Muscle of back (tissue), 11 donors: ENCODE data around the gene MICU1. TPM values are rescaled to one million over a fixed set of nuclear protein-coding genes. Genes with fewer than 3 reads are reported as not detected.
A peak's percentile ranks its signal among the peaks of the same experiment; 100 is the strongest.
"Not testable (repeated sequence)": the region's sequence is repeated elsewhere in the genome, so short reads cannot be mapped to it uniquely, and the experiment has no call there.

Source experiments
- DNase-seq, 3 donors: peaks; one replicate each; pipeline versions ENCODE4 v3.0.0 to v3.0.0-alpha.2; 2013
- polyA plus RNA-seq, 10 donors: library from polyadenylated mRNA; unstranded; fragments of 120-200 nt; gene quantifications; one replicate each; pipeline ENCODE4 v1.2.1, GENCODE V29; 2013; ENCODE audit not compliant: insufficient read length in 10 of 10

The MICU1 gene
- polyA plus RNA-seq, 10 donors: 67.4 to 117 (median 87.1) TPM

DNA sequence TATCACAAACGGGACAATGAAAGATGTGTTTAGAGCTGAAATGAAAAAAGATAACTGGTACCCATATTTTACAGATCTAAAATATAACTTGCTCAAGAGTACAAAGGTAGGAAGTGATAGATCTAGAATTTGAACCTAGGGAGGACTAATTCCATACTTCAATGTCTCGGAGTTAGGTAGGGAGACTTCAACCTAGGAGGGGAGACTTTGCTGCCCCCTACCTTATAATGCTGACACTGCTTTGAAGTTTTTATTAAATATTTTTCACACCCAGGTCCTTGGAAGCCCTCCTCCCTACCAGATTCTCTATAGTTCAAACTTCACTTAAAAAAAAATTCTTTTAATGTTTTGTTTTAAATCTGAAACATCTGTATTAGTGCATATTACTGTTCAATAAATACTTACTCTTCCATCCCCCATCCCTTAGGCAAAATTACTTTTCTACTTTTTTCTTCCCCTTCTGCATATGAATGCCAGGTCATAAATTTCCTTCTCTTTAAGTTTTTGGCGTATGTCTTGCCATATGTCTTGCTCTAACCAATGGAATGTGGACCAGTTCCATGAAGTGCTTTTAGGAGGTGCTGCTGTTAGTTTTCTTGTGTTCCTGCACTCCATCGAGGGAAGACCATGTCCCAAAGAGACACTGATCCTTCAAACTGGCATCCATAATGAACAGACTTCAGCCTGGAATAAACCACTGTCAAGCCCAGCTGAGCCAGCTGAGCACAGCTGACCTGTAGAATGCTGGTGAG lies 57.8 kb downstream of the MICU1 start:
- DNase-seq: peak in 1 of 3 donors; percentile 36

DNA sequence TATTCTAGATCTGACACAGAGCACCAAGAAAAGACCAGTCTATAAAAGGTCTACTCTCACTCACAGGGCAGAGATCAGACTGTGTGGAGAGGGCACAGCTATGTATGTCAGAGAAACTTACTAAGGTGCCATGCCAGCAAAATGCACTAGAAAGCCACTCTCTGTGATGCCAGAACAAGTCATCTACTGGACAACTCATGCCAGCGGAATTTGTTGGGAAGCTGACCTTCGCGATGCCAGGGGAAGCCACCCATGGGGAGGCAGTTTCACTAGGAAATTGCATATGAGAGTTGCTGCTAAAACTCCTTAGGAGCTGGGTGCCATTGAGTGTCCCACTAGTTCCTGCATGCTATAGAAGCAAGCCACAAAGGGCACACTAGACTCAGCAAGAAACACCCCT lies 58.5 kb downstream of the MICU1 start:
- no peak for DNase-seq

DNA sequence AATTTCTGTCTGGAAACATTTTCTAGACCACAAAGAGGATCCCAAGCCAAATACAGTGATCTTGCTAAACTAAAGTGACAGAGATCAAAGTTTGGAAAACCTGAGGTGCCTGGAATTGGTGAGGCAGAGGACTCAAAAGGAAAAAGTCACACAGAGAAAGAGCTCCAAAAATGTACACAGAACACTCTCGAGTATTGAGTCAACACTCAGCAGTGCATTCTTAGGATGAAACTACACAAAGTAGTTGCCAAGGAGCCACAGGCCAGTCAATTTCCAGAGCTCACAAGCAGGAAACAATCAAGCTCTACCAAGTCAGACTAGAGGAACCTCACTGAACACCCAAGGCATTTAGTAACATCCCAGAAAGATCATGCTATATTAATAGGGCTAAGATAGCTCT lies 61.3 kb downstream of the MICU1 start:
- peak in 1 of 3 donors; percentile 13 for DNase-seq

DNA sequence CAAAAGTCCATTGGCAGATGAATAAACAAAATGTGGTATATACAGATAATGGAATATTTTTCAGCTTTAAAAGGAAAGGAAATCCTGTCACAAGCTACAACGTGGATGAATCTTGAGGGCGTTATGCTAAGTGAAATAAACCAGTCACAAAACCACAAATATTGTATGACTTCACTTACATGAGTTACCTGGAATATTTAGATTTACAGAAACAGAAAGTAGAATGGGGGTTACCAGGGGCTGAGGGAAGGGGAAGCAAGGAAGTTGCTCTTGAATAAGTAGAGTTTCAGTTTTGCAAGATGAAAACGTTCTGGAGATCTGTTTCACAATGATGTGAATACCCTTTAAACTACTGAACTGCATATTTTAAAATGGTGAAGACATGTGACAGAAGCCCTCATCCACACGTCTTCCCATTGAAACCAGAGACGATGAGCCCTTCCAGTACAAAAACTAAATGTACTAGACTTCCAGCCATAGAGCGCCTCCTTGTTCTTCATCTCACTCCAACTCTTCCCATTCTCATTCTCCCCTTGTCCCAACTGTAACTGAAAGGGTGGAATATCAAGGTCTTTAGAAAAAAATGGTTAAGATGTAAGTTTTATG lies 62.4 kb downstream of the MICU1 start:
- no peak for DNase-seq

DNA sequence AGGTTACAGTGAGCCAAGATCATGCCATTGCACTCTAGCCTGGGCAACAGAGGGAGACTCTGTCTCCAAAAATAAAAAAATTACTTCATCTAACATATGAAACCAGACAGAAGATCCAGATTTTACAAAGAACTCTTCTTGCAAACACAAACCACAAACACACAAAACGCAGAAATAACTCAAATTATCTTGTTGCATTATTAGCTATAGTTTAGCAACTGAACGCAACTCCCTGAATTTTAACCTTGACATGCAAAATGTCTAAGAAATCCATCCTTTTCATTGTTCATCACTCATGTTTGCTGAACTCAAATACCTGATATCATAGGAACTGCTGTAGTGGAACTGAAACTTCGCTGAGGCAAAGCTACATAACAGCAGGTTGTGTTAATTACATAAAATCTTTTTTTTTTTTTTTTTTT lies 64.1 kb downstream of the MICU1 start:
- DNase-seq: no peak

DNA sequence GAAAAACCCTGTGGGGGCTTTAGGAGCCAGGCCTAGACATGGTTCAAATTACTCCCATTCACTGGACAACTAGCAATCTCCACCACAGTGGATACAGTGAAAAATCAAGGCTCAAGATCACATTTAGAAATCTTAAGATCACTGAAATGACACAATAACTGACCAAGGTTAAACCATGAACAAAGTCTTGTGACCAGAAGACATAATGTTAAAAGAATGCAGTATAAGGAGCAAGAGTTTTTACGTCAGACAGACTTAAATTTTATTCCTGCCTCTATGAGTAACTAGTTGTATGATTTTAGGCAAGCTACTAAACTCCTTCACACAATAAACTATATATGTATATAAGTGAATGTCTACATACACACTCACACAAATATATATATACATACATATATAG lies 68.5 kb downstream of the MICU1 start:
- no peak for DNase-seq

DNA sequence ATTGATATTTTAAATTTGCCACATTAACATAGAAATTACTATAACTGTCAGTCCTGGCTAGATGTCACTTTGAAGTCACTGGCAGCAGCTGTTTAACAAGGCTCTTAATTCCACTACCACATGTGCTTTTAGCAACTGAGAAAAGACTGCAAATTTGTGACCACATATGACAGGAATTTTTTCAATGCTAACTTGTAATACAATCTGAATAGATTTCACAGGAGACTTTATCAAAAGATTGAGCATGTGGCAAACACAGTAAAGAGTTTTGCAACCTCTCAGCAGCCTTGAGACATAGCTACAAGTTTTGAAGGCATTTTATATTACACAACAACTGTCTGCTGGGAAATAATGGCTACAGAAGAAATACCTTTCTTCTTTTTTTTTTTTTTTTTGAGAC lies 73.0 kb downstream of the MICU1 start:
- DNase-seq: peak; percentile 12 to 43 (median 31)

DNA sequence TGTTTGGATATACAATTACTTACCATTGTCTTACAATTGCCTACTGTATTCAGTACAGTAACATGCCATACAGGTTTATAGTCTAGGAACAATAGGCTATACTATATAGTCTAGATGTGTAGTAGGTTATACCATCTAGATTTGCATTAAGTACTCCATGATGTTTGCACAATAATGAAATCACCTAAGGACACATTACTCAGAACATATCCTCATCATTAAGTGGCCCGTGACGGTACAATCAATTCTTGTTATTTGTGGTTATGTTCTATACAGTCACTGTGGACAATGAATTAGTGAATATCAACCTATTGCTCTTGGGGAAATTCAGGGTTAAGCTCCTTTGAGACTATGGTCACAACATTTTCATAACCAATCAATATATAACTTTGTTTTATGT lies 75.6 kb downstream of the MICU1 start:
- no peak for DNase-seq

DNA sequence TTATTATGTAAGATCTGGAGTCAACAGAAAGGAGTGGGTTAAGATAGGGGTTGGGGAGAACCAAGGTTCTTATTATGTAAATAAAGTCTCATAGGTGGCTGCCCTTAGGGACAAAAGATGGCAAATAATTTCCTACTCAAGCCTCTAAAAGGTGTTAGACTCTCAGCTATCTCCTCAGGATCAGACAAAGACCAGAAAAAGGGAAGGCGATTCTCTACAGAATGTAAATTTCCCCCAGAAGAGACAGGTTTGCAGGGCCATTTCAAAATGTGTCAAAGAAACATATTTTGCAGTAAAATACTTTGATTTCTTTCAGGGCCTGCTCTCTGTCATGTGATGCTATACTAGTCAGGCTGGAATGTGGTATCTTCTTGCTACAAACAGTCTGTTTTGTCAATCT lies 80.3 kb downstream of the MICU1 start:
- no peak for DNase-seq

DNA sequence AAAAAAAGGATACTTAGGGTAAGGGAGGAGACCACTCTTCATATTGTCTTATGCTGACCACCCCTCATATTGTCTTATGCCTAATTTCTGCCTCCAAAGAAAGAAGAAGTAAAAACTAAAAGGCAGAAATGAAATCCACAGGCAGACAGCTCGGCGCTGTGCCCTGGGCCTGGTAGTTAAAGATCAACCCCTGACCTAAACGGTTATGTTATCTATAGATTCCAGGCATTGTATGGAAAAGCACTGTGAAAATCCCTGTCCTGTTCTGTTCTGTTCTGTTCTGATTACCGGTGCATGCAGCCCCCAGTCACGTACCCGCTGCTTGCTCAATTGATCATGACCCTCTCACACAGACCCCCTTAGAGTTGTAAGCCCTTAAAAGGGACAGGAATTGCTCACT lies 82.0 kb downstream of the MICU1 start:
- DNase-seq: not testable (repeated sequence)

DNA sequence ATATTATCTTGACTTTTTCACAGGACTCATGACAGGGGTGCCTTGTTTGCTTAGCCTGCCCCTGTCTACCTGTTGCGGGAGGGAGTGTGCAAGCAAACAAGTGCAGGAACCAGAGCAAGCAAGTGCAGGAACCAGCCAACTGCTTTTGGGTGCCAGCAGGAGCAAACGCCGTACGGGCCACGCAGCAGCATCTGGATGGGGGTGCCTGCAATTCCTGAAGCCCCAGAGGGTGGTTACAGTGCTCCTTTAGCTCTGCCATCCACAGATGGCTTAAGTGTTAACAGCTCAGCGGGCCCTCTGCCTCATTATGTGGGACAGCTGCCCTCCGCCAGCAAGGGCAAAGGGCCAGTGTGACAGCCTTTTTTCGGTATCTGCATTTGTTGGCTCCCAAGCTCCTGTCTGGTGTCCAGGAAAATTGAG lies 83.5 kb downstream of the MICU1 start:
- DNase-seq: peak in 2 of 3 donors; percentile 18 to 22

DNA sequence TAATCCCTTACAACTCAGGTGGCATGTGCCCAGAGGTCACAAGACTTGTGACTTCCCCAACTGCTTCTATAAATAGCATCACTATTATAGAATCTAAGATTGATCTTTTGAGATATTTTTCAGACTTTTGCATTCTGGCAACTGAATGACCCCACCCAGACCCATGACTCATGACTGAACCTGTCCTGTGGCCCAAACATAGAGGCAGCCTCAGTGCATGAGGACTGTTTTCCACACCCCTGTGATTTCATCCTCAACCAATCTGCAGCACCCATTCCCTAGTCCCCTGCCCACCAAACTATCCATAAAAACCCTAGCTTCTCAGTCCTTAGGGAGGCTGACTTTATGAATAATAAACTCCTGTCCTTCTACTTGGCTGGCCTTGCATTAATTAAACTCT lies 84.5 kb downstream of the MICU1 start:
- DNase-seq: no peak

DNA sequence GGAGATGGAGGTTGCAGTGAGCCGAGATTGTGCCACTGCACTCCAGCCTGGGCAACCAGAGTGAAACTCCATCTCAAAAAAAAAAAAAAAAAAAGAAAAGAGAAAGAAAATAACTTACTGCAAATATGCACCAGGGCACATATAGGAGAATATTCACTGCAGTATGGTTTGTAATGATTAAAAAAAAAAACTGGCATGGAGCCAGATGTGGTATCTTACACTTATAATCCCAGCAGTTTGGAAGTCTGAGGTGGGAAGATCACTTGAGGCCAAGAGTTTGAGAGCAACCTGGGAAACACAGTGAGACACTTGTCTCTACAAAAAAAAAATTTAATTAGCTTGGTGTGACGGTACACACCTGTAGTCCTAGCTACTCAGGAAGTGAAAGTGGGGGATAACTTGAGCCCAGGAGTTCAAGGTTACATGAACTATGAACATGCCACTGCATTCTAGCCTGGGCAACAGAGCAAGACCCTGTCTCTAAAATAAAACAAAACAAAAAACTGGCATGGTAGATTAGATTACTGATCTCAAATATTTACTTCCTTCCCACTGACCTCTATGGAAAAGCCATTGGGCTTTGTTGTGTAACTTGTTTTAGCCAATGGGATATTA lies 85.6 kb downstream of the MICU1 start:
- DNase-seq: no peak

DNA sequence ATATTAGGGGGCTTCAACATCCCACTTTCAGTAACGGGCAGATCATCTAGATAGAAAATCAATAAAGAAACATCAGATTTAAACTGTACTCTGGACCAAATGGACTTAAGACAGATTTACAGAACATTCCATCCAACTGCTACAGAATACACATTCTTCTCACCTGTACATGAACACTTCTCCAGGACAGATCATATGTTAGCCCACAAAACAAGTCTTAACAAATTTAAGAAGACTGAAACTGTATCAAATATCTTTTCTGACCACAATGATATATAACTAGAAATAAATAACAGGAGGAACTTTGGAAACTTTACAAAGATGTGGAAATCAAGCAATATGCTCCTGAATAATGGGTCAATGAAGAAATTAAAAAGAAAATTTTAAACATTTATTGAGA lies 86.7 kb downstream of the MICU1 start:
- DNase-seq: no peak

DNA sequence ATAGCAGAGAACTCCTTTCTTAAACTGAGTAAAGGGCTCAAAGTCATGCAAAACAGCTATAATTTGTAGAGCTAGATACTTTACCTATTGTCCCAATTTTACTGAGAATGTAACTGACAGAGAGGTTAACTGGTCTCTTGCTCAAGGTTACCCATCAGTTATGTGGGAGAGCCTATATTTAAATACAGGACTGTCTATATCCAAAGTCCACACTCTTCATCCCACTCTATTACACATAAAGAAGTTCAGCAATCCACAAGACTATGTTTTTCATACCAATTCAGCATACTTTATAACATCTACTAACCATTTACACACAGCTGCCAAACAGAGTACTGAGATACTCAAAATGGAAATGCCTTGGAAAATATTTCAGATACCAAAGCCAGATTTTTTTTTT lies 100.2 kb downstream of the MICU1 start:
- no peak for DNase-seq

DNA sequence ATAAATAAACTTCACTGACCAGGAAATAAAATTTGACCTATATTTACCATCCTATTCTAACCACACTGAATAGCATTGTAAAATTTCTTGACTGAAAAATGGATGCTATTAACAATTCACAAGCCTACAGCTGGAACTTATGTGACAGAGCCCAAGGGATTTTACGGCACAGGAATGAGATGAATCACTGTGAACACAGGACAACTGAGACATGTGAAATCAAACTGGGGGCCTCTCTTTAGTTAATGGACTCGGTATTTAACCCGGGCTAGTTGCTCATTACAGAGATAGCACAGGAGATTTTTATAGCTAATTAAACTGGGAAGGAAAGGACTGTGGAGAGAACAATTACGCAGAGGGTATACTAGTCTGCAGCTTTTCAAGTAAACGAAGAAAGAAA lies 100.6 kb downstream of the MICU1 start:
- no peak for DNase-seq

DNA sequence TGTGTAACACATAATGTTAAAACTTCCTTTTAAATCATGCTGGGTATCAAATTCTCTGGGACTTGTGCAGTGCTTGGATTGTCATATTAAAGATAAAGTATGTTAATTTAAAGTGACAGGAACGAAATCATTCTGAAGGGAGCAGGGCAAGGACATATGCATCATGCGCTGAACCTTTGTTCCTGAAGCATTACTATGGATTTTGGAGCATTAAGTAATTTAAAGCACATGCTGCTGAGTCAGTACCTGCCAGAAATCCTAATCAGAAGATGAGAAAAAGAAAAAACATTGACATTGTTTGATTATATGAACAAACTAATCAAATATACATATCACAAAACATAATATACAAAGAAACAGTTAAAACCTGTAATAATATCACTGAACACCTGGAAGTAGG lies 101.4 kb downstream of the MICU1 start:
- DNase-seq: no peak

DNA sequence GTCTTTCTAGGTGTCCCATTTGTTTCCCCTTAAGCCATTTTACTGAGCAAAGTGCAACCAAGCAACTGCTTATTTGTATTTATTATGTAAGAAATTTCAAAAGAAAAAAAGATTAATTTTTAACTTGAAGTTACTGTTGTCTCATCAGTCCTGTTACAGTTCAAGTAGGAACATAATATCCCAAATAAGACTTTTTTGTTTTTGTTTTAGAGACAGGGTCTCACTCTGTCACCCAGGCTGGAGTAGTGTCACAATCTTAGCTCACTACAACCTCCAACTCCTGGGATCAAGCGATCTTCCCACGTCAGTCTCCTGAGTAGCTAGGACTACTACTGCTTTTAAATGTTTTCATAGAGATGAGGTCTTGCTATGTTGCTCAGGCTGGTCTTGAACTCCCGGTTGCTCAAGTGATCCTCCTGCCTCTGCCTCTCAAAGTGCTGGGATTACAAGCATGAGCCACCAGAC lies 101.9 kb downstream of the MICU1 start:
- DNase-seq: no peak

DNA sequence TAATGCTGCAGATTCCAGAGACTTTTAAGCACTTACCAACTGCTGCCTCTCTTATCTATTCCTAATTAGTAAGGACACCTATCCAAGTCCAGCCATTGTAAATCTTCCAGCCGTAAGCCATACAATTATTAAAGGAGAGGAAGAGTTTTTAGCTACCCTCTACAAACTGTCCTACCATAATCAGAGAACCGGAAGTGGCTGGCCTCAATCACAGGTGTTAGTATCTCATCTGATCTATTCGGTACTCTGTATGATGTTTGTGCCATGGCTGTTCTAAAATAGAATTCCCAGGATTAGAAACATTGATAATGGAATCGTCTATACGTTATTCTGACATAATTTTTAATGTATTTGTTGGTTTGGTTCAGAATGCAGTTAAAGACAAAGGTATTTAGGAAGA lies 102.8 kb downstream of the MICU1 start:
- DNase-seq: no peak

DNA sequence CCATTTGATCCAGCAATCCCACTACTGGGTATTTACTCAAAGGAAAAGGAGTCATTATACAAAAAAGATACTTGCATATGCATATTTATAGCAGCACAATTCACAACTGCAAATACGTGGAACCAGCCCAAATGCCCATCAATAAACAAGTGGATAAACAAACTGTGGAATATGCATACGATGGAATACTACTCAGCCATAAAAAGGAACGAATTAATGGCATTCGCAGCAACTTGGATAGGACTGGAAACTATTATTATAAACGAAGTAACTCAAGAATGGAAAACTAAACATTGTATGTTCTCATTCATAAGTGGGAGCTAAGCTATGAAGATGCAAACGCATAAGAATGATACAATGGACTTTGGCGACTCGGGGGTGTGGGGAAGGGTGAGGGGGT lies 108.6 kb downstream of the MICU1 start:
- no peak for DNase-seq

DNA sequence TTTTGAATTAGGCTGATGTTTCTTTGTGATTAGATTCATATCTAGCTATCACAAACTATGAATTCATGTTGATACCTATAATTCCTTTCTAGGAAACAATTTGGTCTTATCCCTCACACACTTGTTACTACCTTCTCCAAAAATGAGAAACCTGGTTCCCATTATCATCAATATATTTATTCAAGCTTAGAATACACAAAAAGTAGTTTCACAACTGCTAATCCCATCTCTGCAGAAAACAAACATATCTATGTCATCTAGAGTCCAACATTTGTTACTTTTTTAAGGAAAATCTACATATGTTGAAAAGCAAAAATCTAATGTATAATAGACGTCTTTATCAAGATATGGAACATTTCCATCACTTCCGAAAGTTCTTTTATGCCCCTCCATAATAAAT lies 110.4 kb downstream of the MICU1 start:
- no peak for DNase-seq

DNA sequence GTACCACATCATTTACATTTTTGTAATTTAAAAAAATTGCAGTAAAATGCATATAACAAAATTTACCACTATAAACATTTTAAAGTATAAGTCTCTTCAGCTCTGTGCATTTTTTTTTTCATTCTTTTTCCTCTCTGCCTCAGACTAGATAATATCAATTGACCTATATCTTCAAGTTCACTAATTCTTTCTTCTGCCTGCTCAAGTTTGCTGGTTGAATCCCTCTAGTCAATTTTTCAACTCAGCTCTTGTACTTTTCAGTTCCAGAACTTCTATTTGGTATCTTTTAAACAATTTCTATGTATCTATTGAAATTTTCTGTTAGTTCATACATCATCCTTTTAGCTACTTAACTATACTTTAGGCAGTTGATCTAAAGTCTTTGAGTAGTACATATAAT lies 112.0 kb downstream of the MICU1 start:
- DNase-seq: no peak

DNA sequence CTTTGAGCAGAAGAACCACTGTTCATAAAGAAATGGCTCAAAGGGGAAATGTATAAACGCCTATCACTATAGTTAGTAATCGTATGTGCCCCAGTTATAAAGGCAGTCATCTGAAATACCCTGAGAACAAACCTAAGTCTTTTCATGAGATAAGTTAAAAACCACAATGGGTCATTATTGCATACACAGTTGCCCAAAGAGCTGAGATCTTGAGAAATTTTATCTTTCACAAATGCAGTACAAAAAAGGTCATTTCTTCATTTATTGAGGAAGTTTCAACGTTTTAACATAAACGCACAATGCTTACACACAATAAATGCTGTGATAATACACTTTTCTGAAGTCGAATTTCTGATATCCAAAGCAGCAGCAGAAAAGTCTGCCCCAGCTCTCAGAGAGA lies 114.4 kb downstream of the MICU1 start:
- DNase-seq: no peak
